HEK293 (cell line): ENCODE data around the gene FXYD5.

Experiments used
- GLI2 ChIP-seq: fragments of 450-650 bp; formaldehyde crosslinking; IDR thresholded peaks from 2 replicates; pipeline ENCODE4; 2017; ENCODE audit warnings: missing biosample characterization, missing genetic modification characterization, low read depth, borderline replicate concordance
- SALL2 ChIP-seq: fragments of 450-650 bp; formaldehyde crosslinking; IDR thresholded peaks from 2 replicates; pipeline ENCODE4 v1.5.0; 2017; ENCODE audit warnings: missing biosample characterization, mild to moderate bottlenecking, missing genetic modification characterization, borderline replicate concordance
- SETDB1 ChIP-seq: IDR thresholded peaks from one replicate; pipeline ENCODE4 v1.6.1; 2017; ENCODE audit warnings: mild to moderate bottlenecking, low read length, moderate library complexity, mixed read lengths; ENCODE audit not compliant: insufficient read length
- YY2 ChIP-seq: fragments of 450-650 bp; formaldehyde crosslinking; IDR thresholded peaks from 2 replicates; pipeline ENCODE4 v1.5.1; 2016; ENCODE audit warnings: missing biosample characterization, missing genetic modification characterization
- ZNF112 ChIP-seq: fragments of 450-650 bp; formaldehyde crosslinking; IDR thresholded peaks from 2 replicates; pipeline ENCODE4 v1.5.0; 2017; ENCODE audit warnings: missing biosample characterization, missing genetic modification characterization
- ZNF140 ChIP-seq: fragments of 450-650 bp; formaldehyde crosslinking; IDR thresholded peaks from 2 replicates; pipeline ENCODE4 v1.5.1; 2016; ENCODE audit warnings: missing biosample characterization, missing genetic modification characterization
- ZNF169 ChIP-seq: fragments of 450-650 bp; formaldehyde crosslinking; IDR thresholded peaks from 2 replicates; pipeline ENCODE4 v1.5.1; 2016; ENCODE audit warnings: missing biosample characterization, missing genetic modification characterization
- ZNF223 ChIP-seq: fragments of 450-650 bp; formaldehyde crosslinking; IDR thresholded peaks from 2 replicates; pipeline ENCODE4 v1.5.1; 2016; ENCODE audit warnings: missing biosample characterization, missing genetic modification characterization
- ZNF292 ChIP-seq: fragments of 450-650 bp; formaldehyde crosslinking; IDR thresholded peaks from 2 replicates; pipeline ENCODE4 v1.5.1; 2016; ENCODE audit warnings: low read depth, missing biosample characterization, missing genetic modification characterization, borderline replicate concordance
- ZNF747 ChIP-seq: fragments of 450-650 bp; formaldehyde crosslinking; IDR thresholded peaks from 2 replicates; pipeline ENCODE4 v1.5.1; 2016; ENCODE audit warnings: missing biosample characterization, missing genetic modification characterization
- ZNF837 ChIP-seq: fragments of 450-650 bp; formaldehyde crosslinking; IDR thresholded peaks from 2 replicates; pipeline ENCODE4 v1.5.1; 2016; ENCODE audit warnings: missing biosample characterization, missing genetic modification characterization
- TF ChIP-seq, protein P1 (sequence below): fragments of 450-650 bp; formaldehyde crosslinking; conservative IDR thresholded peaks from 2 replicates; pipeline ENCODE4 v1.5.1; 2016; ENCODE audit warnings: low read depth, missing biosample characterization, missing genetic modification characterization
- TF ChIP-seq, protein P2 (sequence below): fragments of 450-650 bp; formaldehyde crosslinking; IDR thresholded peaks from 2 replicates; pipeline ENCODE4 v1.5.1; 2016; ENCODE audit warnings: missing biosample characterization, missing genetic modification characterization, low read depth
- TF ChIP-seq, protein P3 (sequence below): fragments of 450-650 bp; formaldehyde crosslinking; IDR thresholded peaks from 2 replicates; pipeline ENCODE4 v1.5.1; 2017; ENCODE audit warnings: missing biosample characterization, missing genetic modification characterization
- TF ChIP-seq, protein P4 (sequence below): fragments of 450-650 bp; IDR thresholded peaks from 2 replicates; pipeline ENCODE4 v1.5.1; 2018; ENCODE audit warnings: missing biosample characterization, missing genetic modification characterization
- TF ChIP-seq, protein P5 (sequence below): fragments of 450-650 bp; formaldehyde crosslinking; IDR thresholded peaks from 2 replicates; pipeline ENCODE4 v1.5.0; 2017; ENCODE audit warnings: missing biosample characterization, missing genetic modification characterization, borderline replicate concordance

FXYD5 gene

DNA sequence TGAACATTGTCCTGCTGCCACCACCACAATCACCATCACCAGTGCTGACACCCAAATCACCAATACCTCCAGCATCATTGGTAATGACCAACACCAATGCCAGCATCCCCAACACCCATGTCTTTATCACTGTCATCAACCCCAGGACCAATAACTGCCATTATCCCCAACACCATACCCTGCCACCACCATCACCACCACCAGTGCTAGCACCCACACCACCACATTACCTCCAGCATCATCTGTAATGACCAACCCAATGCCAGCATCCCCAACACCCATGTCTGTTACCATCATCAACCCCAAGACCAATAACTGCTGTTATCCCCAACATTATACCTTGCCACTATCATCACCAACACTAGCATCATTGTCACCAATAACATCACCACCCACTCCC, 22.3 kb upstream of the FXYD5 start (continued):
- TF ChIP-seq, protein P1, sequence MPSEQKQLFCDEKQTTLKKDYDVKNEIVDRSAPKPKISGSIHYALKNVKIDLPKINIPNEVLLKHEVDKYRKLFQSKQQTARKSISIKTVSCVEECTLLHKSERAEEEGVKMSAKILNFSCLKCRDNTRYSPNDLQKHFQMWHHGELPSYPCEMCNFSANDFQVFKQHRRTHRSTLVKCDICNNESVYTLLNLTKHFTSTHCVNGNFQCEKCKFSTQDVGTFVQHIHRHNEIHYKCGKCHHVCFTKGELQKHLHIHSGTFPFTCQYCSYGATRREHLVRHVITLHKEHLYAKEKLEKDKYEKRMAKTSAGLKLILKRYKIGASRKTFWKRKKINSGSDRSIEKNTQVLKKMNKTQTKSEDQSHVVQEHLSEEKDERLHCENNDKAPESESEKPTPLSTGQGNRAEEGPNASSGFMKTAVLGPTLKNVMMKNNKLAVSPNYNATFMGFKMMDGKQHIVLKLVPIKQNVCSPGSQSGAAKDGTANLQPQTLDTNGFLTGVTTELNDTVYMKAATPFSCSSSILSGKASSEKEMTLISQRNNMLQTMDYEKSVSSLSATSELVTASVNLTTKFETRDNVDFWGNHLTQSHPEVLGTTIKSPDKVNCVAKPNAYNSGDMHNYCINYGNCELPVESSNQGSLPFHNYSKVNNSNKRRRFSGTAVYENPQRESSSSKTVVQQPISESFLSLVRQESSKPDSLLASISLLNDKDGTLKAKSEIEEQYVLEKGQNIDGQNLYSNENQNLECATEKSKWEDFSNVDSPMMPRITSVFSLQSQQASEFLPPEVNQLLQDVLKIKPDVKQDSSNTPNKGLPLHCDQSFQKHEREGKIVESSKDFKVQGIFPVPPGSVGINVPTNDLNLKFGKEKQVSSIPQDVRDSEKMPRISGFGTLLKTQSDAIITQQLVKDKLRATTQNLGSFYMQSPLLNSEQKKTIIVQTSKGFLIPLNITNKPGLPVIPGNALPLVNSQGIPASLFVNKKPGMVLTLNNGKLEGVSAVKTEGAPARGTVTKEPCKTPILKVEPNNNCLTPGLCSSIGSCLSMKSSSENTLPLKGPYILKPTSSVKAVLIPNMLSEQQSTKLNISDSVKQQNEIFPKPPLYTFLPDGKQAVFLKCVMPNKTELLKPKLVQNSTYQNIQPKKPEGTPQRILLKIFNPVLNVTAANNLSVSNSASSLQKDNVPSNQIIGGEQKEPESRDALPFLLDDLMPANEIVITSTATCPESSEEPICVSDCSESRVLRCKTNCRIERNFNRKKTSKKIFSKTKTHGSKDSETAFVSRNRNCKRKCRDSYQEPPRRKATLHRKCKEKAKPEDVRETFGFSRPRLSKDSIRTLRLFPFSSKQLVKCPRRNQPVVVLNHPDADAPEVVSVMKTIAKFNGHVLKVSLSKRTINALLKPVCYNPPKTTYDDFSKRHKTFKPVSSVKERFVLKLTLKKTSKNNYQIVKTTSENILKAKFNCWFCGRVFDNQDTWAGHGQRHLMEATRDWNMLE (tag by site-specific recombination): no peak
- TF ChIP-seq ZNF747 (tag by site-specific recombination) (no peak), ZNF837 (no peak), ZNF112 (tag by site-specific recombination) (no peak), YY2 (tag by site-specific recombination) (peak; percentile 39; the same call in 1 of the 2 replicates), ZNF223 (tag by site-specific recombination) (no peak), ZNF292 (no peak), ZNF169 (tag by site-specific recombination) (0 out of 2 replicates have a peak, but pooled peaks have one; percentile 51), ZNF140 (tag by site-specific recombination) (no peak), SALL2 (peak; percentile 85; the same call in 1 of the 2 replicates), GLI2 (tag by site-specific recombination) (no peak), SETDB1 (no peak)
- TF ChIP-seq, protein P2, sequence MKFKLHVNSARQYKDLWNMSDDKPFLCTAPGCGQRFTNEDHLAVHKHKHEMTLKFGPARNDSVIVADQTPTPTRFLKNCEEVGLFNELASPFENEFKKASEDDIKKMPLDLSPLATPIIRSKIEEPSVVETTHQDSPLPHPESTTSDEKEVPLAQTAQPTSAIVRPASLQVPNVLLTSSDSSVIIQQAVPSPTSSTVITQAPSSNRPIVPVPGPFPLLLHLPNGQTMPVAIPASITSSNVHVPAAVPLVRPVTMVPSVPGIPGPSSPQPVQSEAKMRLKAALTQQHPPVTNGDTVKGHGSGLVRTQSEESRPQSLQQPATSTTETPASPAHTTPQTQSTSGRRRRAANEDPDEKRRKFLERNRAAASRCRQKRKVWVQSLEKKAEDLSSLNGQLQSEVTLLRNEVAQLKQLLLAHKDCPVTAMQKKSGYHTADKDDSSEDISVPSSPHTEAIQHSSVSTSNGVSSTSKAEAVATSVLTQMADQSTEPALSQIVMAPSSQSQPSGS (tag by site-specific recombination): no peak
- TF ChIP-seq, protein P3, sequence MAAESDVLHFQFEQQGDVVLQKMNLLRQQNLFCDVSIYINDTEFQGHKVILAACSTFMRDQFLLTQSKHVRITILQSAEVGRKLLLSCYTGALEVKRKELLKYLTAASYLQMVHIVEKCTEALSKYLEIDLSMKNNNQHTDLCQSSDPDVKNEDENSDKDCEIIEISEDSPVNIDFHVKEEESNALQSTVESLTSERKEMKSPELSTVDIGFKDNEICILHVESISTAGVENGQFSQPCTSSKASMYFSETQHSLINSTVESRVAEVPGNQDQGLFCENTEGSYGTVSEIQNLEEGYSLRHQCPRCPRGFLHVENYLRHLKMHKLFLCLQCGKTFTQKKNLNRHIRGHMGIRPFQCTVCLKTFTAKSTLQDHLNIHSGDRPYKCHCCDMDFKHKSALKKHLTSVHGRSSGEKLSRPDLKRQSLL (tag by site-specific recombination): no peak
- TF ChIP-seq, protein P4, sequence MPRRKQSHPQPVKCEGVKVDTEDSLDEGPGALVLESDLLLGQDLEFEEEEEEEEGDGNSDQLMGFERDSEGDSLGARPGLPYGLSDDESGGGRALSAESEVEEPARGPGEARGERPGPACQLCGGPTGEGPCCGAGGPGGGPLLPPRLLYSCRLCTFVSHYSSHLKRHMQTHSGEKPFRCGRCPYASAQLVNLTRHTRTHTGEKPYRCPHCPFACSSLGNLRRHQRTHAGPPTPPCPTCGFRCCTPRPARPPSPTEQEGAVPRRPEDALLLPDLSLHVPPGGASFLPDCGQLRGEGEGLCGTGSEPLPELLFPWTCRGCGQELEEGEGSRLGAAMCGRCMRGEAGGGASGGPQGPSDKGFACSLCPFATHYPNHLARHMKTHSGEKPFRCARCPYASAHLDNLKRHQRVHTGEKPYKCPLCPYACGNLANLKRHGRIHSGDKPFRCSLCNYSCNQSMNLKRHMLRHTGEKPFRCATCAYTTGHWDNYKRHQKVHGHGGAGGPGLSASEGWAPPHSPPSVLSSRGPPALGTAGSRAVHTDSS: no peak
- TF ChIP-seq, protein P5, sequence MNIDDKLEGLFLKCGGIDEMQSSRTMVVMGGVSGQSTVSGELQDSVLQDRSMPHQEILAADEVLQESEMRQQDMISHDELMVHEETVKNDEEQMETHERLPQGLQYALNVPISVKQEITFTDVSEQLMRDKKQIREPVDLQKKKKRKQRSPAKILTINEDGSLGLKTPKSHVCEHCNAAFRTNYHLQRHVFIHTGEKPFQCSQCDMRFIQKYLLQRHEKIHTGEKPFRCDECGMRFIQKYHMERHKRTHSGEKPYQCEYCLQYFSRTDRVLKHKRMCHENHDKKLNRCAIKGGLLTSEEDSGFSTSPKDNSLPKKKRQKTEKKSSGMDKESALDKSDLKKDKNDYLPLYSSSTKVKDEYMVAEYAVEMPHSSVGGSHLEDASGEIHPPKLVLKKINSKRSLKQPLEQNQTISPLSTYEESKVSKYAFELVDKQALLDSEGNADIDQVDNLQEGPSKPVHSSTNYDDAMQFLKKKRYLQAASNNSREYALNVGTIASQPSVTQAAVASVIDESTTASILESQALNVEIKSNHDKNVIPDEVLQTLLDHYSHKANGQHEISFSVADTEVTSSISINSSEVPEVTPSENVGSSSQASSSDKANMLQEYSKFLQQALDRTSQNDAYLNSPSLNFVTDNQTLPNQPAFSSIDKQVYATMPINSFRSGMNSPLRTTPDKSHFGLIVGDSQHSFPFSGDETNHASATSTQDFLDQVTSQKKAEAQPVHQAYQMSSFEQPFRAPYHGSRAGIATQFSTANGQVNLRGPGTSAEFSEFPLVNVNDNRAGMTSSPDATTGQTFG (tag by site-specific recombination): 0 out of 2 replicates have a peak, but pooled peaks have one; percentile 30
